HEK293T (cell line): ENCODE measurements around the gene RB1.

ENCODE experiments used
- CTCF ChIA-PET: fragments of 350-600 bp; formaldehyde crosslinking; extraction: SDS; loops from one replicate; lab custom pipeline; 2021; ENCODE audit warnings: antibody characterized with exemption, inconsistent platforms; lab: Yijun Ruan, JAX
- POLR2A ChIA-PET: fragments of 350-600 bp; formaldehyde crosslinking; extraction: SDS; loops from one replicate; lab custom pipeline; 2020; ENCODE audit warnings: antibody characterized with exemption, inconsistent platforms; lab: Yijun Ruan, JAX
- DNase-seq: peaks from one replicate; pipeline ENCODE4 v3.0.0; 2012; ENCODE audit warnings: mixed read lengths; ENCODE audit errors: extremely low spot score
- ARNT ChIP-seq: fragments of 450-650 bp; IDR thresholded peaks from 2 replicates; pipeline ENCODE4 v1.6.1; 2017; ENCODE audit warnings: mild to moderate bottlenecking
- BHLHE40 ChIP-seq: fragments of 450-650 bp; IDR thresholded peaks from 2 replicates; pipeline ENCODE4 v1.6.1; 2016; ENCODE audit warnings: mild to moderate bottlenecking, moderate library complexity, borderline replicate concordance
- CTBP1 ChIP-seq: fragments of 450-650 bp; IDR thresholded peaks from 2 replicates; pipeline ENCODE4 v1.6.1; 2016; ENCODE audit warnings: borderline replicate concordance
- ELF4 ChIP-seq: fragments of 450-650 bp; IDR thresholded peaks from 2 replicates; pipeline ENCODE4 v1.6.1; 2017; ENCODE audit warnings: antibody characterized with exemption
- FOXA1 ChIP-seq: fragments of 450-650 bp; IDR thresholded peaks from 2 replicates; pipeline ENCODE4 v1.6.1; 2016; ENCODE audit warnings: mild to moderate bottlenecking
- FOXK2 ChIP-seq: fragments of 450-650 bp; IDR thresholded peaks from 2 replicates; pipeline ENCODE4 v1.6.1; 2016; ENCODE audit warnings: mild to moderate bottlenecking
- FOXM1 ChIP-seq: fragments of 450-650 bp; IDR thresholded peaks from 2 replicates; pipeline ENCODE4 v1.6.1; 2017; ENCODE audit warnings: mild to moderate bottlenecking, borderline replicate concordance
- HDGF ChIP-seq: fragments of 450-650 bp; IDR thresholded peaks from 2 replicates; pipeline ENCODE4 v1.6.1; 2017; ENCODE audit warnings: antibody characterized with exemption, borderline replicate concordance
- L3MBTL2 ChIP-seq: fragments of 450-650 bp; conservative IDR thresholded peaks from 2 replicates; pipeline ENCODE4 v1.6.1; 2016; ENCODE audit warnings: mild to moderate bottlenecking
- LEF1 ChIP-seq: fragments of 450-650 bp; IDR thresholded peaks from 2 replicates; pipeline ENCODE4 v1.6.1; 2017; ENCODE audit warnings: mild to moderate bottlenecking, borderline replicate concordance
- NFRKB ChIP-seq: fragments of 450-650 bp; IDR thresholded peaks from 2 replicates; pipeline ENCODE4 v1.6.1; 2016; ENCODE audit warnings: mild to moderate bottlenecking, moderate library complexity
- SP1 ChIP-seq: fragments of 450-650 bp; IDR thresholded peaks from 2 replicates; pipeline ENCODE4 v1.6.1; 2017
- SUZ12 ChIP-seq: fragments of 450-650 bp; IDR thresholded peaks from 2 replicates; pipeline ENCODE4 v1.6.1; 2016; ENCODE audit warnings: mild to moderate bottlenecking
- TARDBP ChIP-seq: fragments of 450-650 bp; IDR thresholded peaks from 2 replicates; pipeline ENCODE4 v1.6.1; 2016
- ZNF384 ChIP-seq: fragments of 450-650 bp; IDR thresholded peaks from 2 replicates; pipeline ENCODE4 v1.6.1; 2016
- TF ChIP-seq, protein P1 (sequence below): fragments of 450-650 bp; IDR thresholded peaks from 2 replicates; pipeline ENCODE4 v1.6.1; 2016

RB1 gene

DNA sequence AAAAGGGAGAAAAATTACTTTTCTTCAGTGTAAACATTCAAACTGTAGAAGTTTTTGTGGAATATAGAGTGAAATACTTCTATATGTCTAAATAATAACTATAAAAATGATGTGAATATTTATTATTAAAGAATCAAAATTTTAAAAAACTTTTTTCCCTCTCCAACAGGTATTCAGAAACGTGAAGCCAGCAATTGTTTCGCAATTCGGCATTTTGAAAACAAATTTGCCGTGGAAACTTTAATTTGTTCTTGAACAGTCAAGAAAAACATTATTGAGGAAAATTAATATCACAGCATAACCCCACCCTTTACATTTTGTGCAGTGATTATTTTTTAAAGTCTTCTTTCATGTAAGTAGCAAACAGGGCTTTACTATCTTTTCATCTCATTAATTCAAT lies 42.6 kb upstream of the RB1 start:
- TF ChIP-seq FOXA1 (no peak), LEF1 (no peak), HDGF (no peak), BHLHE40 (no peak), FOXK2 (no peak), ELF4 (no peak), NFRKB (no peak), ARNT (no peak), CTBP1 (no peak), SP1 (no peak), FOXM1 (no peak), ZNF384 (no peak), SUZ12 (no peak)
- TF ChIP-seq, protein P1, sequence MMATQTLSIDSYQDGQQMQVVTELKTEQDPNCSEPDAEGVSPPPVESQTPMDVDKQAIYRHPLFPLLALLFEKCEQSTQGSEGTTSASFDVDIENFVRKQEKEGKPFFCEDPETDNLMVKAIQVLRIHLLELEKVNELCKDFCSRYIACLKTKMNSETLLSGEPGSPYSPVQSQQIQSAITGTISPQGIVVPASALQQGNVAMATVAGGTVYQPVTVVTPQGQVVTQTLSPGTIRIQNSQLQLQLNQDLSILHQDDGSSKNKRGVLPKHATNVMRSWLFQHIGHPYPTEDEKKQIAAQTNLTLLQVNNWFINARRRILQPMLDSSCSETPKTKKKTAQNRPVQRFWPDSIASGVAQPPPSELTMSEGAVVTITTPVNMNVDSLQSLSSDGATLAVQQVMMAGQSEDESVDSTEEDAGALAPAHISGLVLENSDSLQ = no peak
- ChIA-PET CTCF (no interaction called here), POLR2A (no interaction called here)
- no peak for DNase-seq

DNA sequence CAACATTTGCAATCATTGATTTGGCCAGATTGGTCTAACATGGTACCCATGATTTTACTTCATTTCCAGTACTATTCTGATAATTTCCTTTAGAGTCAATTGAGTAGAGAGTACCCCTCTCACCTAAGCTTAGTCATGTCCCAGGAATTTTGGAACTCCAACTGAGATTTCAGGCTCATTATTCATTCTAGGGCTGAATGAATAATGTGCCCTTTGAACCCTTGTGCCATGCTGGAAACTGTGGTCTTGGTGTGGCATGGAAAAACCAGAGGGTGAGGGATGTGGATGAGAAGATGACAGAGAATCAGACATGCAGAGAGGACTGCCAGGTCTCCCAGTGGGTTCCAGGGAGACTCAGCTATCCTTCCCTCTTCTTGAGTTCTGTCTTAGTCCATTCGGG lies 40.4 kb upstream of the RB1 start:
- CTCF ChIA-PET = no interaction called here
- TF ChIP-seq TARDBP (no peak), ELF4 (no peak), HDGF (no peak), LEF1 (no peak)
- TF ChIP-seq, protein P1 = no peak
- no peak for DNase-seq
- POLR2A ChIA-PET = no interaction called here

DNA sequence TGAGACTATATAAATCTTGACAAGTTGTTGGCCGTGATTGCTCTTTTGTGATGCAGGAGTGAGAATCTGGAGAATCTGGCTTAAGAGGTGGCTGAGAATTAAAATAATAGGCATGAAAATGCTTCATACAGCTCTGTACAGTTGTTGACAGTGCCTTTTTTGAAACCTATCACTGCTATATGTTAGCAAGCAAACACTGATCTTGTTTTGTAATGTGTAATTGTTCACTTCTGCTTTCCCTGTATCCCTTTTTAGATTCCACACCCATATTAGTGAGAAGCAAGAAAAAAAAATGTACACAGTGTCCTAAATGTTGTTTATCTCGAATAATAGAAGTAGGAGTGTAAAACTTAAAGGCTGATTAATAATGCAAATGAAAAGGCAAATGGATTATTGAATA lies 39.5 kb upstream of the RB1 start:
- no peak for DNase-seq
- TF ChIP-seq CTBP1 (no peak), SP1 (no peak), ZNF384 (no peak), LEF1 (no peak), L3MBTL2 (no peak), ARNT (no peak), NFRKB (no peak), FOXA1 (no peak), BHLHE40 (no peak), SUZ12 (no peak), TARDBP (no peak), HDGF (no peak), FOXK2 (no peak), ELF4 (no peak)
- TF ChIP-seq, protein P1 = no peak
- ChIA-PET CTCF (no interaction called here), POLR2A (no interaction called here)

DNA sequence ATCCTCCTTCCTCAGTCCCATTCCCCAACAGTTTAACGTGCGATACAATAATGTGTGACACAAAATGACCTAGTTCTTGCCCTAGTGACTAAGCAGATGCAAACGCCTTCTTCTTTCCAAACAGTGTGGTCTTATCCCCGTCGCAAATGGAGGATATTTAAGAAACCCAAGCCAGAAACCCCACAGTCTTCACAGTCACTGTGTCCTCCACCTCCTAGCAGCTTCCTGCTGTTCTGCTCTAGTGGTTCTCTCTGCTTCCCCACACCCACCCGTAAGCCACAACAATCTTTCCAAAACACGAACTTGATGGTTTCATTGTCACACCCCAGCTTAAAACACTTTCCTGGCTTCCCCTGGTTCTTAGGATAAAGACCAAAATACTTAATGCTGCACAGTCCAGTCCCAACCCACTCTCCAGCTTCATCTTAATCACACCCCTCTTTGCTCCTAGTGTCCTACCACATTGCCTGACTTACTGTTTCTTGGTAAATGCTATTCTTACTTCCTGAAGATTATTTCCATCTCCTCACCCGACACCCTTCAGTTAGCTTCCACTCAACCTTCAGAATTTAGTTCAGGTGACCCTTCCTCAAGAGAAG lies 38.2 kb upstream of the RB1 start:
- TF ChIP-seq ELF4 (no peak), FOXK2 (no peak), L3MBTL2 (no peak), NFRKB (no peak), FOXA1 (no peak), BHLHE40 (no peak), ZNF384 (no peak), FOXM1 (no peak), SP1 (no peak), SUZ12 (no peak), HDGF (no peak), ARNT (no peak), TARDBP (no peak), LEF1 (no peak), CTBP1 (no peak)
- TF ChIP-seq, protein P1 = no peak
- POLR2A ChIA-PET = no interaction called here

DNA sequence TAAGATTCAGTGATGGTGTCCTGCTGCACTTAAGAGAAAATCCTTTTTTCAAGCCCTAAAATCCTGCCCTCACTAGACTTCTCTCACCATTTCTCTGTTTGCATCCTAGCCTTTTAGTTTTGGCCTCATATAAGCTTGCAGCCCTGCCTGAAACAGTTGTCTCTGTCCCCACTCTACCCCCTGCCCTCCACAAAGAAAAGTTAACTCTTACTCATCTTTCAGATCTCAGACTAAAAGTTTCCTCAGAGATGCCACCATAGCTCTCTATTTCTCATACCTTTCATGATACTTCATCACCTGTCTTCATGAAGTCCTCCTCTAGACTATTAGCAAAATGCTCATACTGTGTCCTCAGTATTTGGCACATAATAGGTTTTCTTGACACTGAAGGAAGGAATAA lies 37.4 kb upstream of the RB1 start:
- ChIA-PET CTCF (no interaction called here), POLR2A (no interaction called here)
- no peak for DNase-seq
- no peak for TF ChIP-seq FOXA1
- no peak for TF ChIP-seq LEF1
- no peak for TF ChIP-seq SUZ12
- TF ChIP-seq ZNF384 = no peak
- TF ChIP-seq BHLHE40 = no peak
- TF ChIP-seq NFRKB = no peak
- no peak for TF ChIP-seq FOXK2
- no peak for TF ChIP-seq SP1
- TF ChIP-seq, protein P1 = no peak
- TF ChIP-seq TARDBP = no peak
- no peak for TF ChIP-seq L3MBTL2
- TF ChIP-seq ARNT = no peak
- TF ChIP-seq FOXM1 = no peak
- TF ChIP-seq HDGF = no peak
- no peak for TF ChIP-seq ELF4
- no peak for TF ChIP-seq CTBP1

More for the DNA sequence above, 38.2 kb upstream of the RB1 start:
- CTCF ChIA-PET = no interaction called here
- no peak for DNase-seq
